LNCaP clone FGC (cell line): ENCODE data around the gene CATSPER4.

Source experiments
- DNase-seq: peaks from one replicate; pipeline ENCODE4 v3.0.0-alpha.2; 2011; ENCODE audit warnings: low read depth
- H3K4me3 ChIP-seq: 2 replicates; pipeline ENCODE4 v1.5.1; 2011; ENCODE audit warnings: mild to moderate bottlenecking, low read depth, low read length, control low read depth
- CTCF ChIP-seq: IDR thresholded peaks from 2 replicates; pipeline ENCODE4 v1.5.1; 2012; ENCODE audit warnings: mild to moderate bottlenecking; ENCODE audit not compliant: control insufficient read depth, insufficient read depth; ENCODE audit errors: extremely low read depth

The CATSPER4 gene

GRCh38 chr1:26184883-26185282 is 5.5 kb upstream of the CATSPER4 start:
- H3K4me3 ChIP-seq, result no peak overlapping the region
- no peak for TF ChIP-seq CTCF
- DNase-seq, result no peak

- DNase-seq, result no peak
- H3K4me3 ChIP-seq, result no peak overlapping the region
- TF ChIP-seq CTCF, result no peak
These were observed 2.5 kb upstream of the CATSPER4 start for GRCh38 chr1:26187882-26188281.

DNA sequence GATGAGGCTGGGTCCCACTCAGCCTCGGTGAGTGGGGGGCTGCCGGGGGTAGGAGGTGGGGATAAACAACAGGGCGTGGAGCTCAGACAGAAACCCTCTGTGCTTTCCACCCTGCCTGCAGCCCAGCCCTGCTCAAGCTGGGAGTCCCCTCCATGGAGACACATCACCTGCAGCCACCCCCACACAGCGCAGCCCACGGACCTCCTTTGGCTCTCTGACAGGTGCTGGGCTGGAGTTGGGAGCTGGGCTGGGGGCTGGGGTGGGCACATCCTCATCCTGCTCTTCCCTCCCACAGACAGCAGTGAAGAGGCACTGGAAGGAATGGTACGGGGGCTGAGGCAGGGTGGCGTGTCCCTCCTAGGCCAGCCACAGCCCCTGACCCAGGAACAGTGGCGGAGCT is 1.9 kb upstream of the CATSPER4 start:
- TF ChIP-seq CTCF, result no peak
- H3K4me3 ChIP-seq, result no peak overlapping the region
- DNase-seq, result no peak

DNA sequence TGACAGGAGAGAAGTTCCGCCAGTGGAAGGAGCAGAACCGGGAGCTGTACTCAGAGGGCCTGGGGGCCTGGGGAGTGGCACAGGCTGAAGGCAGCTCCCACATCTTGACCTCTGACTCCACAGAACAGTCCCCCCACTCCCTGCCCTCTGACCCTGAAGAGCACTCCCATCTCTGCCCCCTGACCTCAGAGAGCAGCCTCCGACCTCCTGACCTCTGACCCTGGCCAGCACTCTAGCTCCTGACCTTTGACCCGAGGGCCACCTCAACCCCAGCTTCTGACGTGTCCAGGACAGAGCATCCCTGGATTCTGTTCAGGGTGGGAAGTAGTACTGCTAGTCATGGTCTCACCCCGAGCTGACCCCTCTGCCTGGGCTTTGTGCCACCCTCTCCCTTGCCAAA is 1.1 kb upstream of the CATSPER4 start:
- no peak for DNase-seq
- H3K4me3 ChIP-seq, result no peak overlapping the region
- no peak for TF ChIP-seq CTCF

DNA sequence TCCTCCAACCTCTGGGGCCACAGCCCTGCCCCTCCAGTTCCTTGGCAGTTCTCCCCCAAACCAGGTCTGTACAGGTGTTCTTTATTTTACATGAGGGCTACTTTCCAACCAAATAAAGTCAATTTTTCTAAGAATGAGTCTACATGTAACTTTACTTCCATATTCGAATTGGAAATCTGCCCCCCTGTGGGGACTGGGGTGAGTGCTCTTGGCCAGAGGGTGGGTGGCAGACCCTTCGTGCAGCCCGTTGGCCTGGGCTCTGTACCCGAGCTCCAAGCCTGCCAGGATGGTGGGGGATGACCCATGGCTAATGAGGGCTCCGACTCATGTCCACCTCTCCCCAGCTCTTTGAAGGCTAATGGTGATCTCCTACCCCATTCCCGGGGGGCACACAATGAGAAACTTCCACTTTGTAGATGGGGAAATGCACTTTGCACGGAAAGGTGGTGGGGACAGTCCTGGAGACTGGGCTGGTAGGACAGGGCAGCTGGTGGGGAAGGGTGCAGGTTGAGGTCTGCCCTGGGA is 589 bp upstream of the CATSPER4 start:
- no peak for TF ChIP-seq CTCF
- DNase-seq, result no peak
- no peak overlapping the region for H3K4me3 ChIP-seq

GRCh38 chr1:26191739-26192138 is 1.3 kb downstream of the CATSPER4 start:
- no peak overlapping the region for H3K4me3 ChIP-seq
- TF ChIP-seq CTCF, result no peak
- no peak for DNase-seq

- no peak overlapping the region for H3K4me3 ChIP-seq
- no peak for TF ChIP-seq CTCF
- DNase-seq, result no peak
These were observed 5.4 kb downstream of the CATSPER4 start for GRCh38 chr1:26195805-26196204.
